Measurements from ENCODE around the gene EIF1.
"Not testable (repeated sequence)": the region's sequence is repeated elsewhere in the genome, so short reads cannot be mapped to it uniquely, and the experiment has no call there.

EIF1 gene

DNA sequence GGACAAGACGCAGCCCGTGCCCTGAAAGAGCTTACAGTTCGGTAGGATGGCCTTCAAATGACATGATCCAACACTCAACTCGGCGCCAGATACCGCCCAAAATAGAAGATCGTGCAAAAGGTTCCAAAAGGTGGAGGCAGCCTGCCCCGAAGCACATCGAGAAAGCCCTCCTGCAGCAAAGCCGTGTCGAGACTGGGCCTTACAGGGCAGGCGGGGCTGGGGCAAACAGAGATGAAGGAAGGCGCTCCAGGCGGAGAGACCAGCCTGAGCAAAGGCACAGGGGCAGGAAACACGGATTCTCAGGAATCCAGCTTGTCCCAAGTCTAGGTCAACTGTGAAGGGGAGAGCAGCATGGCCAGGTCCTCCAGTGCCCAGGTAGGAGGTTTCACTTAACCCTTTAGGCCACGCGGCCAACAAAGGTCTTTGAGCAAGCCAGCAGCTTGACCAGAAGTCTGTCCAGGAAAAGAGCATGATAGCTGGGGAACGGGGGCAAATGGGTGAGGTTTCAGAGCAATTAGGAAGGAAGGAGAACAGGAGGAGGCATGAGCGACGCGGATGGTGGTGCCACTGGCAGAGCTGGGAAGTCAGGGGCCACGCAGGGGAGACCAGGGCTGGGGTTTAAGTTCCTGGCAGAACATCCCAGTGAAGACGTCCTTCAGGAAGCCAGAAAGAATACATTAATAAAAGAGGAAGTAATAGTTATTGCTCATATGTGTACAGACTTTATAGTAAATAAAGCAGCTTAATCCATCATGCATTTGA, 21.2 kb upstream of the EIF1 start:
- Histone ChIP-seq H2AK5ac (ENCODE audit: low read length) (no peak overlapping the region), H3K4me2 (ENCODE audit: low read length) (peak overlapping the region; percentile 84), H2AFZ (ENCODE audit: insufficient read depth, low read length, poor library complexity) (peak overlapping the region; percentile 20), H4K12ac (ENCODE audit: low read depth, low read length) (no peak overlapping the region), H4K8ac (ENCODE audit: low read depth, low read length) (no peak overlapping the region), H3K9me3 (ENCODE audit: insufficient read depth, low read depth, low read length) (no peaks in the 10 kb centered on the region), H3K79me2 (ENCODE audit: control insufficient read depth, insufficient read depth, low read length, poor library complexity) (no peaks in the 10 kb centered on the region), H3K4me3 (ENCODE audit: low read depth, low read length) (no peak overlapping the region), H3K36me3 (ENCODE audit: control insufficient read depth in 1 of 2, insufficient read depth in 2 of 2, low read length in 2 of 2) (no peaks in the 10 kb centered on the region), H3K4ac (ENCODE audit: low read depth, low read length) (no peak overlapping the region), H3K23ac (ENCODE audit: low read length) (no peak overlapping the region), H4K91ac (ENCODE audit: low read depth, low read length) (no peak overlapping the region), H2BK120ac (ENCODE audit: insufficient read depth, low read length, poor library complexity) (no peak overlapping the region), H2BK5ac (ENCODE audit: low read depth, low read length, poor library complexity) (no peak overlapping the region), H3K79me1 (ENCODE audit: low read length) (peaks cover 8% of the 10 kb centered on the region), H3K27ac (ENCODE audit: low read depth, low read length) (no peak overlapping the region), H2BK12ac (ENCODE audit: low read length) (peak overlapping the region; percentile 16), H3K9ac (ENCODE audit: low read length) (no peak overlapping the region), H3K14ac (ENCODE audit: low read length) (no peak overlapping the region), H3K18ac (ENCODE audit: low read length) (no peak overlapping the region), H3K27me3 (ENCODE audit: insufficient read depth, low read length) (no peaks in the 10 kb centered on the region), H3K4me1 (ENCODE audit: control insufficient read depth in 1 of 2, insufficient read depth in 2 of 2, low read length in 2 of 2) (peaks cover 8% of the 10 kb centered on the region in 2 experiments)
- no CpG with 5 or more reads among the region's 23 CpGs for WGBS (ENCODE audit: extremely low coverage, insufficient coverage, insufficient read length)
- no peak for DNase-seq

DNA sequence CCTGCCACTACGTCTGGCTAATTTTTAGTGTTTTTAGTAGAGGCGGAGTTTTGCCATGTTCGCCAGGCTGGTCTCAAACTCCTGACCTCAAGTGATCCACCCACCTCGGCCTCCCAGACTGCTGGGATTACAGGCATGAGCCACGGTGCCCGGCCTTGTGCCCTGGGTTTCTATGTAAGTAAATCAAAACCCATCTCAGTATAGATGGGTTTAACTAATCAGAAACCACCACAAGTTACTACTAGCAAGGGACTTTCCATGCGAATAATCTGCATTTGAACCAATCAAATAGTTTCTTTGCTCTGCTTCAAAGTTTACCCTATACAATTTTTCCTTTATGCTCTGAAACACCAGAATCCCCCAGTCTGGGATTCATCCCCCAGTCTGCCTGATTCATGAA, 16.5 kb upstream of the EIF1 start:
- H3K4me1 ChIP-seq (ENCODE audit: control insufficient read depth in 1 of 2, insufficient read depth in 2 of 2, low read length in 2 of 2): peaks cover 0 to under 1% of the 10 kb centered on the region in 2 experiments
- H3K27me3 ChIP-seq (ENCODE audit: insufficient read depth, low read length): no peaks in the 10 kb centered on the region
- no peak overlapping the region for H4K12ac ChIP-seq (ENCODE audit: low read depth, low read length)
- no peaks in the 10 kb centered on the region for H3K79me2 ChIP-seq (ENCODE audit: control insufficient read depth, insufficient read depth, low read length, poor library complexity)
- H3K27ac ChIP-seq (ENCODE audit: low read depth, low read length): no peak overlapping the region
- H2BK12ac ChIP-seq (ENCODE audit: low read length): no peak overlapping the region
- H3K9me3 ChIP-seq (ENCODE audit: insufficient read depth, low read depth, low read length): no peaks in the 10 kb centered on the region
- no peak overlapping the region for H3K4me2 ChIP-seq (ENCODE audit: low read length)
- no peaks in the 10 kb centered on the region for H3K36me3 ChIP-seq (ENCODE audit: control insufficient read depth in 1 of 2, insufficient read depth in 2 of 2, low read length in 2 of 2)
- H3K23ac ChIP-seq (ENCODE audit: low read length): no peak overlapping the region
- H3K79me1 ChIP-seq (ENCODE audit: low read length): peaks cover 2% of the 10 kb centered on the region
- no CpG with 5 or more reads among the region's 7 CpGs for WGBS (ENCODE audit: extremely low coverage, insufficient coverage, insufficient read length)
- no peak overlapping the region for H4K91ac ChIP-seq (ENCODE audit: low read depth, low read length)
- no peak overlapping the region for H2BK5ac ChIP-seq (ENCODE audit: low read depth, low read length, poor library complexity)
- no peak overlapping the region for H3K18ac ChIP-seq (ENCODE audit: low read length)
- H3K4me3 ChIP-seq (ENCODE audit: low read depth, low read length): no peak overlapping the region
- no peak overlapping the region for H4K8ac ChIP-seq (ENCODE audit: low read depth, low read length)
- H2AFZ ChIP-seq (ENCODE audit: insufficient read depth, low read length, poor library complexity): no peak overlapping the region
- no peak overlapping the region for H3K4ac ChIP-seq (ENCODE audit: low read depth, low read length)
- no peak for DNase-seq
- H2AK5ac ChIP-seq (ENCODE audit: low read length): no peak overlapping the region
- no peak overlapping the region for H3K14ac ChIP-seq (ENCODE audit: low read length)
- no peak overlapping the region for H2BK120ac ChIP-seq (ENCODE audit: insufficient read depth, low read length, poor library complexity)
- H3K9ac ChIP-seq (ENCODE audit: low read length): no peak overlapping the region

GRCh38 chr17:41675157-41676057, 13.3 kb upstream of the EIF1 start:
- WGBS (ENCODE audit: extremely low coverage, insufficient coverage, insufficient read length): no CpG with 5 or more reads among the region's 7 CpGs

GRCh38 chr17:41676058-41676419, 12.6 kb upstream of the EIF1 start:
- Histone ChIP-seq H2BK5ac (ENCODE audit: low read depth, low read length, poor library complexity) (no peak overlapping the region), H3K14ac (ENCODE audit: low read length) (no peak overlapping the region), H3K9me3 (ENCODE audit: insufficient read depth, low read depth, low read length) (no peaks in the 10 kb centered on the region), H3K23ac (ENCODE audit: low read length) (no peak overlapping the region), H2AFZ (ENCODE audit: insufficient read depth, low read length, poor library complexity) (no peak overlapping the region), H3K79me1 (ENCODE audit: low read length) (peaks cover 2% of the 10 kb centered on the region), H3K27me3 (ENCODE audit: insufficient read depth, low read length) (no peaks in the 10 kb centered on the region), H3K79me2 (ENCODE audit: control insufficient read depth, insufficient read depth, low read length, poor library complexity) (no peaks in the 10 kb centered on the region), H2BK12ac (ENCODE audit: low read length) (no peak overlapping the region), H3K4me3 (ENCODE audit: low read depth, low read length) (no peak overlapping the region), H3K4me1 (ENCODE audit: control insufficient read depth in 1 of 2, insufficient read depth in 2 of 2, low read length in 2 of 2) (peaks cover 0 to 2% of the 10 kb centered on the region in 2 experiments), H2AK5ac (ENCODE audit: low read length) (no peak overlapping the region), H4K12ac (ENCODE audit: low read depth, low read length) (no peak overlapping the region), H3K36me3 (ENCODE audit: control insufficient read depth in 1 of 2, insufficient read depth in 2 of 2, low read length in 2 of 2) (no peaks in the 10 kb centered on the region), H4K91ac (ENCODE audit: low read depth, low read length) (no peak overlapping the region), H3K4ac (ENCODE audit: low read depth, low read length) (no peak overlapping the region), H4K8ac (ENCODE audit: low read depth, low read length) (no peak overlapping the region), H3K27ac (ENCODE audit: low read depth, low read length) (peak overlapping the region; percentile 39), H3K4me2 (ENCODE audit: low read length) (no peak overlapping the region), H3K18ac (ENCODE audit: low read length) (no peak overlapping the region), H2BK120ac (ENCODE audit: insufficient read depth, low read length, poor library complexity) (peak overlapping the region; percentile 1), H3K9ac (ENCODE audit: low read length) (no peak overlapping the region)
- 100% methylated on average over 2 of the region's 3 CpGs for WGBS (ENCODE audit: extremely low coverage, insufficient coverage, insufficient read length)
- DNase-seq: no peak

More at GRCh38 chr17:41675157-41676057, 13.3 kb upstream of the EIF1 start:
- not testable (repeated sequence) for H3K4ac ChIP-seq (ENCODE audit: low read depth, low read length); H3K4me2 ChIP-seq (ENCODE audit: low read length); H3K14ac ChIP-seq (ENCODE audit: low read length); H4K8ac ChIP-seq (ENCODE audit: low read depth, low read length); H4K12ac ChIP-seq (ENCODE audit: low read depth, low read length); H3K4me3 ChIP-seq (ENCODE audit: low read depth, low read length); H3K4me1 ChIP-seq (ENCODE audit: control insufficient read depth in 1 of 2, insufficient read depth in 2 of 2, low read length in 2 of 2); H3K9ac ChIP-seq (ENCODE audit: low read length); H3K79me2 ChIP-seq (ENCODE audit: control insufficient read depth, insufficient read depth, low read length, poor library complexity); H2AFZ ChIP-seq (ENCODE audit: insufficient read depth, low read length, poor library complexity); H3K36me3 ChIP-seq (ENCODE audit: control insufficient read depth in 1 of 2, insufficient read depth in 2 of 2, low read length in 2 of 2); H2BK5ac ChIP-seq (ENCODE audit: low read depth, low read length, poor library complexity); H2BK12ac ChIP-seq (ENCODE audit: low read length); H3K27me3 ChIP-seq (ENCODE audit: insufficient read depth, low read length); H3K23ac ChIP-seq (ENCODE audit: low read length); H2AK5ac ChIP-seq (ENCODE audit: low read length); H3K18ac ChIP-seq (ENCODE audit: low read length); H3K79me1 ChIP-seq (ENCODE audit: low read length); H3K9me3 ChIP-seq (ENCODE audit: insufficient read depth, low read depth, low read length)
- Histone ChIP-seq H3K27ac (ENCODE audit: low read depth, low read length) (peak overlapping the region; percentile 39), H2BK120ac (ENCODE audit: insufficient read depth, low read length, poor library complexity) (peak overlapping the region; percentile 1), H4K91ac (ENCODE audit: low read depth, low read length) (peak overlapping the region; percentile 5)
- peak in 1 of 2 donors; percentile 44 for DNase-seq
